ENCODE measurements around the gene FNDC3A. TPM values are rescaled to one million over a fixed set of nuclear protein-coding genes. Genes with fewer than 3 reads are reported as not detected.

The FNDC3A gene
- total RNA-seq, 4 donors from 2014 or later, result 90.3 to 125 (median 111) TPM

- no peaks in the 10 kb centered on the region for H3K27me3 ChIP-seq
- H3K4me1 ChIP-seq, result no peaks in the 10 kb centered on the region
- TF ChIP-seq CTCF (IDR thresholded peaks at IDR 0.05), result no peak
- no peak for TF ChIP-seq POLR2A (IDR thresholded peaks at IDR 0.05)
- no peak overlapping the region for H3K27ac ChIP-seq
- no peaks in the 10 kb centered on the region for H3K36me3 ChIP-seq
- intact Hi-C loops (cut with DNase I), result no loop called here
- no peak overlapping the region for H3K4me3 ChIP-seq (replicated peaks in 1 of 3)
- DNase-seq, result no peak
- WGBS, 2 donors, result 67 to 98% methylated on average over 3 of the region's 3 CpGs
- H3K9me3 ChIP-seq, result no peaks in the 10 kb centered on the region
These were observed 68.3 kb downstream of the FNDC3A start for GRCh38 chr13:49044008-49044407.

- WGBS, 2 donors, result 98 to 100% methylated on average over 2 of the region's 2 CpGs
- Histone ChIP-seq H3K4me3 (replicated peaks in 1 of 3) (no peak overlapping the region), H3K27ac (no peak overlapping the region), H3K36me3 (no peaks in the 10 kb centered on the region), H3K9me3 (no peaks in the 10 kb centered on the region), H3K27me3 (no peaks in the 10 kb centered on the region), H3K4me1 (no peaks in the 10 kb centered on the region)
- intact Hi-C loops (cut with DNase I), result no loop called here
- DNase-seq, result no peak
- no peak for TF ChIP-seq POLR2A (IDR thresholded peaks at IDR 0.05)
- TF ChIP-seq CTCF (IDR thresholded peaks at IDR 0.05), result no peak
These were observed 69.1 kb downstream of the FNDC3A start for GRCh38 chr13:49044836-49045235.

- no peak for DNase-seq
- H3K4me3 ChIP-seq (replicated peaks in 1 of 3), result no peak overlapping the region
- TF ChIP-seq CTCF (IDR thresholded peaks at IDR 0.05), result no peak
- no peak for TF ChIP-seq POLR2A (IDR thresholded peaks at IDR 0.05)
- no peaks in the 10 kb centered on the region for H3K9me3 ChIP-seq
- no peaks in the 10 kb centered on the region for H3K4me1 ChIP-seq
- intact Hi-C loops (cut with DNase I), result no loop called here
- H3K27me3 ChIP-seq, result no peaks in the 10 kb centered on the region
- WGBS, 2 donors, result 59 to 71% methylated on average over 2 of the region's 2 CpGs
- H3K27ac ChIP-seq, result no peak overlapping the region
- H3K36me3 ChIP-seq, result no peaks in the 10 kb centered on the region
These were observed 70.3 kb downstream of the FNDC3A start for GRCh38 chr13:49046002-49046401.

GRCh38 chr13:49046519-49046918 lies 70.8 kb downstream of the FNDC3A start:
- TF ChIP-seq CTCF (IDR thresholded peaks at IDR 0.05) (no peak), POLR2A (IDR thresholded peaks at IDR 0.05) (no peak)
- intact Hi-C loops (cut with DNase I), result no loop called here

GRCh38 chr13:49052813-49053212 lies 77.1 kb downstream of the FNDC3A start:
- WGBS, 2 donors, result 96 to 97% methylated on average over 6 of the region's 6 CpGs
- Histone ChIP-seq H3K4me1 (peaks cover 0 to 13% of the 10 kb centered on the region in 2 donors), H3K36me3 (no peaks in the 10 kb centered on the region), H3K27ac (no peak overlapping the region), H3K9me3 (no peaks in the 10 kb centered on the region), H3K4me3 (replicated peaks in 1 of 3) (no peak overlapping the region), H3K27me3 (no peaks in the 10 kb centered on the region)
- TF ChIP-seq POLR2A (IDR thresholded peaks at IDR 0.05) (no peak), CTCF (IDR thresholded peaks at IDR 0.05) (no peak)
- intact Hi-C loops (cut with DNase I), result no loop called here
- DNase-seq, result no peak

More at GRCh38 chr13:49046519-49046918, 70.8 kb downstream of the FNDC3A start:
- WGBS, 2 donors, result 66 to 96% methylated on average over 2 of the region's 2 CpGs
- H3K4me1 ChIP-seq, result no peaks in the 10 kb centered on the region
- no peak for DNase-seq
- H3K9me3 ChIP-seq, result no peaks in the 10 kb centered on the region
- H3K4me3 ChIP-seq (replicated peaks in 1 of 3), result no peak overlapping the region
- no peaks in the 10 kb centered on the region for H3K27me3 ChIP-seq
- H3K27ac ChIP-seq, result no peak overlapping the region
- H3K36me3 ChIP-seq, result no peaks in the 10 kb centered on the region

Measured in thyroid gland (tissue), 4 donors.